GM19372 (cell line): ENCODE measurements around the gene ANTXR1.

ENCODE experiments used
- ATAC-seq: cut with Tn5 transposase; IDR thresholded peaks from one replicate; pipeline ENCODE4 v1.9.1; 2021; ENCODE audit warnings: mild to moderate bottlenecking, low read depth, moderate library complexity; ENCODE audit not compliant: unreplicated experiment

The ANTXR1 gene

GRCh38 chr2:69291004-69291650 lies 278.1 kb downstream of the ANTXR1 start:
- ATAC-seq: no peak

GRCh38 chr2:69291721-69292120 lies 278.7 kb downstream of the ANTXR1 start:
- no peak for ATAC-seq

GRCh38 chr2:69292256-69292655 lies 279.3 kb downstream of the ANTXR1 start:
- ATAC-seq: no peak

- no peak for ATAC-seq
Measured at GRCh38 chr2:69296421-69296820, 283.4 kb downstream of the ANTXR1 start.

GRCh38 chr2:69297216-69297615 lies 284.2 kb downstream of the ANTXR1 start:
- ATAC-seq: no peak

GRCh38 chr2:69298261-69298660 lies 285.3 kb downstream of the ANTXR1 start:
- ATAC-seq: no peak

- no peak for ATAC-seq
Measured at GRCh38 chr2:69298862-69299261, 285.9 kb downstream of the ANTXR1 start.
